H1 (cell line): Measurements from ENCODE around the gene CPZ. TPM values are rescaled to one million over a fixed set of nuclear protein-coding genes. Genes with fewer than 3 reads are reported as not detected.

ENCODE experiments used
- BRCA1 ChIP-seq: IDR thresholded peaks from 2 replicates; pipeline ENCODE4 v1.6.1; 2012; ENCODE audit warnings: low read depth, low read length, improper control_type of control experiment
- CHD7 ChIP-seq: fragments of 300-600 bp; sonication (generic); IDR thresholded peaks from 2 replicates; pipeline ENCODE4 v1.7.1; 2012; ENCODE audit warnings: low read length, moderate library complexity, mild to moderate bottlenecking, inconsistent platforms; ENCODE audit not compliant: insufficient replicate concordance
- CTBP2 ChIP-seq: IDR thresholded peaks from 2 replicates; pipeline ENCODE4 v1.7.0; 2011; ENCODE audit warnings: borderline replicate concordance, mild to moderate bottlenecking, moderate library complexity, mixed read lengths, low read length; ENCODE audit not compliant: insufficient read depth, insufficient read length
- E2F6 ChIP-seq: IDR thresholded peaks from 2 replicates; pipeline ENCODE4 v1.6.1; 2012; ENCODE audit warnings: inconsistent platforms
- HDAC6 ChIP-seq: IDR thresholded peaks from one replicate; pipeline ENCODE4 v1.7.1; 2012; ENCODE audit warnings: low read depth, mild to moderate bottlenecking, inconsistent platforms, low read length, moderate library complexity
- JUND ChIP-seq: IDR thresholded peaks from 2 replicates; pipeline ENCODE4 v1.6.1; 2011; ENCODE audit warnings: mild to moderate bottlenecking, improper control_type of control experiment, low read length
- KDM4A ChIP-seq: IDR thresholded peaks from one replicate; pipeline ENCODE4 v1.7.1; 2012; ENCODE audit warnings: low read depth, mild to moderate bottlenecking, moderate library complexity, low read length, inconsistent platforms; ENCODE audit not compliant: severe bottlenecking
- ZNF274 ChIP-seq: IDR thresholded peaks from 2 replicates; pipeline ENCODE4 v1.7.0; 2012; ENCODE audit warnings: low read length, borderline replicate concordance; ENCODE audit errors: extremely low read depth
- polyA plus RNA-seq, 7 experiments: library from polyadenylated mRNA; depleted of rRNA in 3 of 7; stranded (reverse) in 5 of 7; unstranded in 2 of 7; fragments of >200 nt in 5 of 7; fragments of 200-250 nt in 2 of 7; gene quantifications; 1 replicate in 5 of 7; 2 replicates in 1 of 7; 4 replicates in 1 of 7; pipeline versions ENCODE4 v1.2.1 to v1.2.3, GENCODE V29; 2011 to 2013; ENCODE audit warnings: missing spikeins in 2 of 7, mixed read lengths in 2 of 7
- total RNA-seq: library from RNA; stranded (reverse); fragmentation: NEBNext Ultra II Directional; extraction: Animal tissue kit (Norgen Biotek cat#: 25700); gene quantifications from 2 replicates; pipeline ENCODE4 v1.2.1, GENCODE V29; 2021
- TF ChIP-seq, protein P1 (sequence below): IDR thresholded peaks from 2 replicates; pipeline ENCODE4 v1.6.1; 2011; ENCODE audit warnings: low read depth, mild to moderate bottlenecking, low read length; ENCODE audit not compliant: insufficient read depth
- TF ChIP-seq, protein P2 (sequence below): IDR thresholded peaks from 2 replicates; pipeline ENCODE4 v1.6.1; 2012; ENCODE audit warnings: inconsistent platforms

The CPZ gene
- total and polyA plus RNA-seq, 2 of the 8 experiments (the other 6 are each of a cell fraction or from before 2014, with no cell fraction given): 28.8 to 40.7 TPM

DNA sequence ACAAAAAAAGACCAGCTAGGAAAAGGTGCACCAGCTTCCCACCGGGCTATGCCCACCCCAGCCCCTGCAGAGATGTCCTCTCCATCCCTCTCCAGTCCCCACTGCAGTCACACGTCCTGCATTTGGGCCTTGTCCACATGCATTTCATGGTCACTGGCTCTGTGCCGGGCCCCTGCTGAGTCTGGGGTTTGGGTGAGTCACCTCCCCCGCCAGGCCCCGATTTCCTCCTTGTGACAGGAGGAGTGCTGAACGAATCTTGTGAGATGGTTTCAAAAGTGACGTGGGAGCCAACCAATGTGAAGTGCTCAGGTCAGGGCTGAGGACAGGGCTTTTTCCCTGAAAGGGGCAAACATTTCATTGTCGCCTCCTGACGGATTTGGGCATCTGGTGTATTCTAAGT lies 7.1 kb downstream of the CPZ start (continued):
- no peak for TF ChIP-seq CHD7
- TF ChIP-seq, protein P1, sequence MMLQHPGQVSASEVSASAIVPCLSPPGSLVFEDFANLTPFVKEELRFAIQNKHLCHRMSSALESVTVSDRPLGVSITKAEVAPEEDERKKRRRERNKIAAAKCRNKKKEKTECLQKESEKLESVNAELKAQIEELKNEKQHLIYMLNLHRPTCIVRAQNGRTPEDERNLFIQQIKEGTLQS: no peak
- TF ChIP-seq JUND: no peak
- no peak for TF ChIP-seq ZNF274
- TF ChIP-seq HDAC6: no peak
- TF ChIP-seq KDM4A: no peak
- TF ChIP-seq, protein P2, sequence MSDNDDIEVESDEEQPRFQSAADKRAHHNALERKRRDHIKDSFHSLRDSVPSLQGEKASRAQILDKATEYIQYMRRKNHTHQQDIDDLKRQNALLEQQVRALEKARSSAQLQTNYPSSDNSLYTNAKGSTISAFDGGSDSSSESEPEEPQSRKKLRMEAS: no peak
- no peak for TF ChIP-seq BRCA1
- no peak for TF ChIP-seq E2F6
- TF ChIP-seq CTBP2: no peak
